Stimulated activated CD4-positive, alpha-beta T cell treated with anti-CD3 and anti-CD28 coated beads, TNF-alpha, amount 100 ng/mL, for 24 hours (primary cell): ENCODE data around the gene ZC3H15.
"Not testable (repeated sequence)": the region's sequence is repeated elsewhere in the genome, so short reads cannot be mapped to it uniquely, and the experiment has no call there.

Source experiments
- DNase-seq, 3 experiments: peaks; one replicate each; pipeline ENCODE4 v3.0.0-alpha.2; 2020; ENCODE audit warnings: low read depth in 3 of 3

The ZC3H15 gene

GRCh38 chr2:186493564-186494085 is 7.6 kb downstream of the ZC3H15 start:
- DNase-seq = no peak

GRCh38 chr2:186496401-186496800 is 10.3 kb downstream of the ZC3H15 start:
- DNase-seq = no peak

DNA sequence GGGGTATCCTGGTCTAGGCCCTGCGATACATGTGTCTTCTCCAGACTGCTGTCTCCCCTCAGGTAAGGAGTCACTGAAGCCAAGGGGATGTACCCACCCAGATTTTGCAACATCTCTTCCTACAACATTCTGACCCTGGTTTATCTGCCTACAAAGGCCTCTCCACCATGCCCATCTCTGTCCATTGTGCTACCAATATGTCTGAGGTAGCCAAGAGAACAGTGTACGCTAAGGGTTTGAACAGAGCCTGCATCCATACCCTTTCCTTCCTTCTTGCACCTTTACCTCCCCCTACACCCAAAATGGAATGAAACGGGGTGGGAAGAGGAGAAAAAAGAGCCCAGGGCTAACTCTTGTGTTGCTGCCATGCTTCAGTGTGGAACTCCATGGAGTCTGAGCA is 11.9 kb downstream of the ZC3H15 start:
- DNase-seq = no peak

GRCh38 chr2:186498834-186499233 is 12.8 kb downstream of the ZC3H15 start:
- no peak for DNase-seq

DNA sequence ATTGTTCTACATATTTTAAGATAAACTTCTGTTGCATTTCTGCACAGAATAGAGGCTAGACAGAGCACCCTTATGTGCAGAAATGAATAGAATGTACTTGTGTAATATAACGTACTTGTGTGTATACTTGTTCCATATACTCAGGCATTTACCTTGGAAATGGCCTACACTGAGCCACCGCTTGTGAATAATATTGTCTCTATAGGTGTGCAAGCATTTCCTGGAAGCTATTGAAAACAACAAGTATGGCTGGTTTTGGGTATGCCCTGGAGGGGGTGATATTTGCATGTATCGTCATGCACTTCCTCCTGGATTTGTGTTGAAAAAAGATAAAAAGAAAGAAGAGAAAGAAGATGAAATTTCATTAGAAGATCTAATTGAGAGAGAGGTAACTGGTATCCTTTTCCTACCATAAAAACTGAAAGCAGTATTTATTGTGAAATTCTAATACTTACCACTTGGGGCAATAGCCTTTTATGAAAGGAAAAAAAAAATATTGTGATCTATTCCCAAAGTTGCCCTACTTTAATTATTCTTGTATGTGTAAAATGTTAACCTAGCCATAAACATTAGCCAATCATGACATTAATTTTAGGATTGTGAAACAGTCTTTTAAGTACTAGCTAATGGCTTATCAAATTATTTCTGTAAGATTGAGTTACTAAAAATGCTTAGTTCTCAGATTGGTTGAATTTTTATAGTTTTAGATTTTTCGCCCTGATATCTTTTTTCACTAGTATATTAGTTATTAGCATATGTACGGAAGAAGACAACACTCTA is 18.0 kb downstream of the ZC3H15 start:
- DNase-seq = no peak

GRCh38 chr2:186508263-186508662 is 22.2 kb downstream of the ZC3H15 start:
- DNase-seq = no peak

DNA sequence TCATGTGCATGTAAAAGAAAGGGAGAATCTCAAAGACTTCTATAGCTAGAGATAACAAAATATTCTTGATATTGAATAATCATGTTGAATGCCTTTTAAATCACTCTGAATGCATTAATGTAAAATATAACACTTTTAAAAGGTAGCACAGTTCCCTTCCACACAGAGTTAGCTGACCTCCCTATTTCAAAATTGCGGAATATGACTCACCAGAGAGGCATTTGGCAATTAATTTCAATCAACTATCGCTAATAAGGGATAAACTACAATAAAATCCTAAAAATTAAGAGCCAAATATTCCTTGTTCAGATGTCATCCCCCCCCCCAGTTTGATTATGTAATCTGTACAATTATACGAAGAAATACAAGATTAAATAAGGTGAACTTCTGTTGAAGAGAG is 29.3 kb downstream of the ZC3H15 start:
- DNase-seq = no peak

GRCh38 chr2:186516396-186516795 is 30.3 kb downstream of the ZC3H15 start:
- DNase-seq = no peak

- DNase-seq = no peak
Measured at GRCh38 chr2:186517090-186517489, 31.0 kb downstream of the ZC3H15 start.

GRCh38 chr2:186518291-186518690 is 32.2 kb downstream of the ZC3H15 start:
- no peak for DNase-seq

- no peak for DNase-seq
Measured at GRCh38 chr2:186518945-186519344, 32.9 kb downstream of the ZC3H15 start.

- not testable (repeated sequence) for DNase-seq
Measured at GRCh38 chr2:186521570-186522153, 35.6 kb downstream of the ZC3H15 start.

GRCh38 chr2:186522450-186522849 is 36.4 kb downstream of the ZC3H15 start:
- DNase-seq = no peak

GRCh38 chr2:186523791-186524190 is 37.7 kb downstream of the ZC3H15 start:
- DNase-seq = no peak

- no peak for DNase-seq
Measured at GRCh38 chr2:186526281-186526680, 40.2 kb downstream of the ZC3H15 start.

- no peak for DNase-seq
Measured at GRCh38 chr2:186530314-186530713, 44.3 kb downstream of the ZC3H15 start.

- no peak for DNase-seq
Measured at GRCh38 chr2:186531257-186531775, 45.3 kb downstream of the ZC3H15 start.

DNA sequence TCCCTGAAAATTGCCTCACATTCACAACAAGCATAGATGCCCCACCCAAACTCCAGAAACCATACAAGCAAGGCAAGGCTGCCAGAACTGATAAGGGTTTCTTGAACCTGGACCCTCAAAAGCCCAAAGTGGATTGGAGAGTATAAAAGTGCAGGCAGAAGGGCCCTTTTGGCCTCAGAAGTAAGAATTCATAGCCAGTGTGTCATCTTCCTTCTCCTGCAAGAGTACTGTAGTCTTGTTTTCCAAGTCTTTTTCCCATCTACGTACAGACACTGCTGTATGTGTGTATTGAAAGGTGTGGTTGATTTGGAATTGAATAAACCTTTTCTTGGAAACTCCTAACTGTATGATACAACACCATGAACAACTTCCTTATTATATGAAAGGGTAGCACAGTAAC is 46.8 kb downstream of the ZC3H15 start:
- DNase-seq = no peak

DNA sequence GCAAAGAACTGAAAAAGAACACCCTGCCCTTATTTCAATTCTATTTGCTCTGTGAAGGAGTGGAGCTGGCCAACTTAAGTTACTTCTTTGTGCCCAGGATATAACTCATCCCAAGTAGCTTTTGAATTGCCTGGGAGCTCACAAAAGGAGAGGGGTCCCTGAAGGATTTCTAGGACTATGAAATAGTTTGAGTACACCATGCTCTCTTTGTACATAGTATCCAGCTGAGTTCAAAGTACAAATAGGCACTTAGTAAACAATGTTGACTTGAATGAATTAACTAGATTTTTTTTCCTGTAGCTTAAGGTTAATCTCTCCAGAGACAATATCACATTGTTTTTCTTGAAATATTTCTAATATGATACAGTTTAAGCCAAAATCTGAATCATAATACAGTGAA is 47.7 kb downstream of the ZC3H15 start:
- no peak for DNase-seq

- no peak for DNase-seq
Measured at GRCh38 chr2:186534406-186534805, 48.3 kb downstream of the ZC3H15 start.

DNA sequence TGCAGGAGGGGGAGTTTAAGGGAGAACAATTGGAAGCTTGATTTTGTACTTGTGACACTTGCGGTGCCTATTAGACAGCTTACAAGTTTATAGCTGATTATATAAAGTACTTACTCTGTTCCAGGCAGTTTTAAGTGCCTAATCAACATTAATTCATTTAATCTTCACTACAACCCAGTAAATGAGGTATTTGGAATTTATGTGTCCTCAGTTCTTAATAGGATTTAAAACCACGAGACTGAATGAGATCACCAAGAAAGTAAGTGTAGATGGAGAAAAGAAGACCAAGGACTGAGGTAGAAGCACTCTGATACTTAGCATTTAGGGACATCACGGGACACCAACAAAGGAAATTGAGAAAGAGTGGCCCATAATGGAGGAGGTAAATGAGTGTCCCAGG is 49.8 kb downstream of the ZC3H15 start:
- no peak for DNase-seq

GRCh38 chr2:186537019-186537418 is 51.0 kb downstream of the ZC3H15 start:
- DNase-seq = no peak

DNA sequence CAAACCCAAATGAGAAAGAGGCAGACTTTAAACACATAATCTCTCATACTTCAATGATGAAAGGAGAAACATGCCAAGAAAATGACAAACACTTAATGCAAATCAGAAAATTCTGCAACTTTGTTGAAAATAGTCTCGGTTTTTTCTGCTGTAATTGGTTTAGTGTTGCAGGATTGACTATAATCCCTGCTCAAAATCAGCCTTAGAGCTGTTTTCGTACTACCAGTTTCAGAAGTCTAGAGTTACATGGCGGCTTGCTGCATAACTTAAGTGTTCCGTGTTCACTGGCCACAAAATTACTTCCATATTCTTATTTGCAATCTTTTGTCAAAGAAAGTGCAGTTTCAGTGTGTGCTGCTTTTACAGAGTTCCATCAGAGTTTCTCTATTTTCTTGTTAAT is 54.9 kb downstream of the ZC3H15 start:
- no peak for DNase-seq
